Measurements from ENCODE around the gene NMNAT3. TPM values are rescaled to one million over a fixed set of nuclear protein-coding genes. Genes with fewer than 3 reads are reported as not detected.

The NMNAT3 gene
- total RNA-seq, 1 experiment from 2014 or later = 4.6 TPM

GRCh38 chr3:139671107-139671506 is 6.7 kb downstream of the NMNAT3 start (continued):
- no peak for TF ChIP-seq TEAD4 (CRISPR knock-in tag; IDR thresholded peaks at IDR 0.05)
- TF ChIP-seq ZNF423 (CRISPR knock-in tag; IDR thresholded peaks at IDR 0.05) = no peak
- no peak for TF ChIP-seq ZNF512 (CRISPR knock-in tag; IDR thresholded peaks at IDR 0.05; ENCODE audit: borderline replicate concordance)
- TF ChIP-seq TEAD1 (CRISPR knock-in tag; IDR thresholded peaks at IDR 0.05) = no peak
- TF ChIP-seq ZNF138 (CRISPR knock-in tag; conservative IDR thresholded peaks at IDR 0.05) = no peak
- TF ChIP-seq ZBTB21 (CRISPR knock-in tag; IDR thresholded peaks at IDR 0.05; ENCODE audit: borderline replicate concordance) = no peak
- no peak for TF ChIP-seq ERG (CRISPR knock-in tag; IDR thresholded peaks at IDR 0.05)

DNA sequence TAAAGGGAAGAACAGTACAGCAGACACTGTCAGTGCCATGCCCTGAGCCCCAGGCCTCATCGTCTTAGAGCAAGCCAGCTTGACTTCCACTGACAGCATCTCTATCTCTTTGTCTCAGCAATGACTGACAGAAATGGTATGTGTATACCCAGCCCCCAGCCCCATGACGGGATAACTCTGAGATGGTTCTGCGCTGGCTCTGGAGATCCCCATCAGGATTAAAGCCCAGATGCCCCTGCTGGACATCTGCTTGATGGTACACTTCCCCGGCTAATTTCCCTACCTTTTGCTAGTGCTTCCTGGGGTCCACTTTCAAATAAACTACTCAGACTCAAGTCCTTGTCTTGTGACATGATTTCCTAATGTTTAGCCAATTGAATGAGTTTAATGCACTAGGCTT is 7.6 kb downstream of the NMNAT3 start:
- TF ChIP-seq SP1 (CRISPR knock-in tag; conservative IDR thresholded peaks at IDR 0.05) (no peak), FOXK1 (CRISPR knock-in tag; IDR thresholded peaks at IDR 0.05) (no peak), JUN (CRISPR knock-in tag; IDR thresholded peaks at IDR 0.05) (no peak)
- no peaks in the 10 kb centered on the region for H3K36me3 Mint-ChIP-seq
- peaks cover 12% of the 10 kb centered on the region for H3K27me3 Mint-ChIP-seq (ENCODE audit: low read depth)
- ChIA-PET POLR2A (no interaction called here), CTCF (no interaction called here)
- ATAC-seq (no peak; the same call in 1 of the 2 replicates), DNase-seq (ENCODE audit: low spot score) (no peak)
- H3K9me3 Mint-ChIP-seq = peaks cover 3% of the 10 kb centered on the region; the same call in 1 of the 2 replicates
- H3K4me3 Mint-ChIP-seq = no peak overlapping the region
- peaks cover 48% of the 10 kb centered on the region for H3K4me1 Mint-ChIP-seq
- H3K27ac Mint-ChIP-seq = no peak overlapping the region

DNA sequence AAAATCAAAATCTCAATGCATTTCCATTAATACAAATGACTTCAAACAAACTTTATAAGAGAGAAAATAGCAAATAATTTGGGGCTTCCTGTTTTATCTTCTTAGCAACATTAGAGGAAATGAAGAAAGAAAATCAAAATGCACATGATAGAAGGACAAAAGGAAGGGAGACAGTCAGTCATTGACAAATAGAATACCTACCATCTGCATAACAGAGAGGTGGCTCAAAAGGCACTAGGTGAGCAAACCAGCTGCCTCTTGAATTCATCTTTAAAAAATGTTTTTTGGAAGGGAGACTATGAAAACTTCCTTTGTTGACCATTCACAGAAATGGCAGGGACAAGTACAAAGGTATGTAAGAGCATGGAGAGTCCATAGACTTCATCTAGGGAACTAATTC is 9.4 kb downstream of the NMNAT3 start:
- peaks cover 32% of the 10 kb centered on the region for H3K4me1 Mint-ChIP-seq
- peak overlapping the region; percentile 12 for H3K4me3 Mint-ChIP-seq
- no peak for DNase-seq (ENCODE audit: low spot score)
- no peaks in the 10 kb centered on the region for H3K36me3 Mint-ChIP-seq
- ATAC-seq = peak; percentile 48
- peaks cover 4% of the 10 kb centered on the region for H3K27me3 Mint-ChIP-seq (ENCODE audit: low read depth)
- ChIA-PET CTCF (no interaction called here), POLR2A (no interaction called here)
- TF ChIP-seq JUN (CRISPR knock-in tag; IDR thresholded peaks at IDR 0.05) (no peak), STAT6 (CRISPR knock-in tag; conservative IDR thresholded peaks at IDR 0.05; ENCODE audit: low read depth) (no peak), ZNF219 (CRISPR knock-in tag; IDR thresholded peaks at IDR 0.05; ENCODE audit: borderline replicate concordance) (no peak)
- TF ChIP-seq, protein P1, sequence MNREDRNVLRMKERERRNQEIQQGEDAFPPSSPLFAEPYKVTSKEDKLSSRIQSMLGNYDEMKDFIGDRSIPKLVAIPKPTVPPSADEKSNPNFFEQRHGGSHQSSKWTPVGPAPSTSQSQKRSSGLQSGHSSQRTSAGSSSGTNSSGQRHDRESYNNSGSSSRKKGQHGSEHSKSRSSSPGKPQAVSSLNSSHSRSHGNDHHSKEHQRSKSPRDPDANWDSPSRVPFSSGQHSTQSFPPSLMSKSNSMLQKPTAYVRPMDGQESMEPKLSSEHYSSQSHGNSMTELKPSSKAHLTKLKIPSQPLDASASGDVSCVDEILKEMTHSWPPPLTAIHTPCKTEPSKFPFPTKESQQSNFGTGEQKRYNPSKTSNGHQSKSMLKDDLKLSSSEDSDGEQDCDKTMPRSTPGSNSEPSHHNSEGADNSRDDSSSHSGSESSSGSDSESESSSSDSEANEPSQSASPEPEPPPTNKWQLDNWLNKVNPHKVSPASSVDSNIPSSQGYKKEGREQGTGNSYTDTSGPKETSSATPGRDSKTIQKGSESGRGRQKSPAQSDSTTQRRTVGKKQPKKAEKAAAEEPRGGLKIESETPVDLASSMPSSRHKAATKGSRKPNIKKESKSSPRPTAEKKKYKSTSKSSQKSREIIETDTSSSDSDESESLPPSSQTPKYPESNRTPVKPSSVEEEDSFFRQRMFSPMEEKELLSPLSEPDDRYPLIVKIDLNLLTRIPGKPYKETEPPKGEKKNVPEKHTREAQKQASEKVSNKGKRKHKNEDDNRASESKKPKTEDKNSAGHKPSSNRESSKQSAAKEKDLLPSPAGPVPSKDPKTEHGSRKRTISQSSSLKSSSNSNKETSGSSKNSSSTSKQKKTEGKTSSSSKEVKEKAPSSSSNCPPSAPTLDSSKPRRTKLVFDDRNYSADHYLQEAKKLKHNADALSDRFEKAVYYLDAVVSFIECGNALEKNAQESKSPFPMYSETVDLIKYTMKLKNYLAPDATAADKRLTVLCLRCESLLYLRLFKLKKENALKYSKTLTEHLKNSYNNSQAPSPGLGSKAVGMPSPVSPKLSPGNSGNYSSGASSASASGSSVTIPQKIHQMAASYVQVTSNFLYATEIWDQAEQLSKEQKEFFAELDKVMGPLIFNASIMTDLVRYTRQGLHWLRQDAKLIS (CRISPR knock-in tag; IDR thresholded peaks at IDR 0.05; ENCODE audit: borderline replicate concordance) = no peak
- H3K9me3 Mint-ChIP-seq = peaks cover 3% of the 10 kb centered on the region; the same call in 1 of the 2 replicates
- H3K27ac Mint-ChIP-seq = peak overlapping the region; percentile 31

Measured in WTC11 (cell line).